ENCODE data around the gene STK4.

Gene STK4

DNA sequence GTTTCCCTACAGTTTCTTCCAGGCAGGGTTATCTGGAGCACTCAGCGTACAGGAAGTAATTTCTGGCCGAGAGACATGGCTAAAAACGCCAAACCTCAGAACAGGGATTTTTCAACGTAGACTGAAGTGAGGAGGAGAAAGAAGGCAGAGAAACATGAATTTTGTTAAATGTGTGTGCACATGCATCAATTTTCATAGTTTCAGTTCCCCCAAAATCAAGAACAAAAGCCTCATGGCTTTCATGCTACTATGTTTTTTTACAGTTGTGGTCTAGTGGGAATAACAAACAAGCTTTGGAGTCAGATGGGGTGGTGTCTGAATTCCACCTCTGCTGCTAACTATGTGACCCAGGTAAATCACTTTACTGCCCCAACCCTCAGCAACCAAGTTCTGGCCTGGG lies 11.0 kb upstream of the STK4 start:
- no peak for DNase-seq

DNA sequence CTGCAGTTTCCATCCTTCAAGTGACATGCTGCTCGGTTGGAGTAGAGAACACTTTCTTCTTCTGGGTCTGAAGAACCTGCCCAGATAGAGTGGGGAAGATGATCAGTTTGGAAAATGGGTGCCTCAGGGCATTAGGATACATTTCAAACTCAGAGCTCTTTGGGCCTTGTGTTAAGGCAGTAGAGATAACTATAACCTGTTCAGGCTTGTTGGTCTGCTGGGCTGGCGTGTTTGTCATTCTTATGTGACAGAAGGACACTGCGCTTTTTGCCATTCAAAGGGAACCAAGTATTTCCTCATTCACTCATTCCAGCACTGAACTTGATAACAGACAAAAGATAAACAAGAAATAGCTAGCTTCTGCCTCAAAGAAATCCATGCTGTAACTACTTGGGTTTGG lies 9.9 kb upstream of the STK4 start:
- DNase-seq: no peak

DNA sequence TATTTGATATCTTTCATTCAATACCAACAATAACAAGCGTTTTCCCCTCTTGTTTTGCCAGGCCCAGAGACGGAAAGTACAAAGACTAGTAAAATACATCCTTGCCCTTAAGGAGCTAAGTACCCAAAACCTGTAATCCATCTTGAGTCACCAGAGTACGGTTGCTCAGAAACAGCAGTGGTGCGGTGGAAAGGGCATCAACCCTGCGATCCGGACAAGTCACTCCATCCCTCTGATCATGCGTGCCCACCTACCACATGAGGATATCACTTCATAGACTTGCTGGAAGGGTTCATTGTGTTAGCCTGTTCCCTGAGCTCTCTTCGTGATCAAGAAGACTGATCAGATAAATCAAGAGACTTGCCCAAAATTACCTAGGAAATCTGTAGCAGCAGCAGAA lies 8.0 kb upstream of the STK4 start:
- DNase-seq: no peak

DNA sequence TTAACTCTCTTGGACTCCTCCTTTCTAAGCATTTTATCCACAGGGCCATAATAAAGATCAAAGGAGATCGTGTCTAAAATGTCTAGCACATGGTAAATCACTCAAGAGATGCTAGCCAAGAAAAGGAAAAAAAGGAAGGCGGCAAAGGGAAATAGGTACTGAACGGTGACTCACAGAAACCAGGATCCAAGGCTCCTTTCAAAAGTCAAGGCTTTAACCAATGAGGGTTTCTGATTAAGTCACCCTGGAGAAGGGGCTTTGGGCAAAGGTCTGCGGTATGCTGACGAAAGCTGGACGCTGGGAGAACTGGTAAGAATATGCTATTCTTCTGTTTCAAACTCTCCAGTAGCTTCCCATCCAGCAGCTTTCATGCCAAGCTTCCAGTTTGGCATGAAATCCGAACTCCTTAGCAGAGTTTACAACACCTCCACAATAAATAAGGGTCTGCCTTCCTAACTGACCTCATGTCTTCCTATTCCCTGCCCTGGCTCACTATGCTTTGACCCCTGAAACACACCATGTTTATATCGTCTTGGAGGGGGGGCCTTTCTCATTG lies 7.2 kb upstream of the STK4 start:
- DNase-seq: no peak

DNA sequence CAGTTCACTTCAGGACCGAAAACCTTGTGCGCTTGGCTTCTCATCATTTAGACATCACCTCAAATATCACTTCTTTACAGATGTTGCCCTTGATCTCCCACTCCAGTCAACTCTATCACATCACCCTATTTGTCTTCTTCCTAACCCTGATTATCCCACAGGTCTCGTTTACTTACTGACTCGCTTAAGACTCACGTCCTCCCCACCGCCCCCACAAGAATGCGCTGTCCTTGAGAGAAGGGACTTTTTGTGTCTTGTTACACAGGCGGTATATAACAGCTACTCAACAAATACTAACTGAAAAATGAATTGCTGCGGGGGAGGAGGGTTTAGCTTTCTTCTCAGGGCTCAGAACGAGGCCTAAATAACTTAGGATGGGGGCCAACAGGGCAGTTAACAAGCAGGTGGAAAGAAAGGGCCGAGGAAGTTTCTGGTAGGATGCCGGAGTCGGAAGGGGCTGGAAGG lies 6.6 kb upstream of the STK4 start:
- no peak for DNase-seq

DNA sequence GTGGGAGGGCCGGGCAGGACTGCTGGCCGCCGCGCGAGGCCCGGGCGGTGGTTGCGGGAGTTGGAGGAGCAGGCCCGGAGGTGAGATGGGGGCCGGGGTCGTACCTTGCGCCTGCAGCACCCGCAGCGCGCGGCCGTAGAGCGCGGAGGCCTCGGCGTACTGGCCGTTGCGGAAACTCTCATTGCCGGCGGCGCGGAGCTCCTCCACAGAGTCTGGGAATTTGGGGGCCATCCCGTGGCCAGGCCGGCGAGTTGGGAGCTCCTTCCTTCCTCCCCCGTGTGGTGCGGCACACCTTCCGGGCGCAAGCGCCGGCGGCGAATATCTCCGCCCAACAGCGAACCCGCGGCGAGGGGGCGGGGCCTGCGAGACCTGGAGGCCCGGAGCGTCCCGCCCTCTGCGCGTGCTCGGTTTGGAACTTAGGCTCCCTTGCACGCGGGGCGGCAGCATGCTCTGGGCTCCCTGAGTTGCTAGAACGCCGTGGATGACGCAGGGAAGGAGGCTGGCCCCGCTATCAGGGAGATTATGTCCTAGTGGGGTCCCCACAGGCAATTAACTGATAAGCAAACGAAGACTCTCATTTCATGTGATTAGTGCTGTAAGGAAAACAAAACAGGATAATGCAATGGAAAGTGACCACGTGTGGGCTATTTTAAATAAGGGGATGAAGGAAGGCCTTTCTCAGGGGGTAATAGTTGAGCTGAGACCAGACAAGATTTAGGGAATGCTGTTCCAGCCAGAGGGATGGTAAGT lies 6.0 kb upstream of the STK4 start, which contains the start of gene TOMM34:
TSS of gene TOMM34 (minus strand) at position 295 of the 750 bp plus-strand sequence. CDS start at position 231, 64 bp downstream.
- DNase-seq: peak; percentile 87

DNA sequence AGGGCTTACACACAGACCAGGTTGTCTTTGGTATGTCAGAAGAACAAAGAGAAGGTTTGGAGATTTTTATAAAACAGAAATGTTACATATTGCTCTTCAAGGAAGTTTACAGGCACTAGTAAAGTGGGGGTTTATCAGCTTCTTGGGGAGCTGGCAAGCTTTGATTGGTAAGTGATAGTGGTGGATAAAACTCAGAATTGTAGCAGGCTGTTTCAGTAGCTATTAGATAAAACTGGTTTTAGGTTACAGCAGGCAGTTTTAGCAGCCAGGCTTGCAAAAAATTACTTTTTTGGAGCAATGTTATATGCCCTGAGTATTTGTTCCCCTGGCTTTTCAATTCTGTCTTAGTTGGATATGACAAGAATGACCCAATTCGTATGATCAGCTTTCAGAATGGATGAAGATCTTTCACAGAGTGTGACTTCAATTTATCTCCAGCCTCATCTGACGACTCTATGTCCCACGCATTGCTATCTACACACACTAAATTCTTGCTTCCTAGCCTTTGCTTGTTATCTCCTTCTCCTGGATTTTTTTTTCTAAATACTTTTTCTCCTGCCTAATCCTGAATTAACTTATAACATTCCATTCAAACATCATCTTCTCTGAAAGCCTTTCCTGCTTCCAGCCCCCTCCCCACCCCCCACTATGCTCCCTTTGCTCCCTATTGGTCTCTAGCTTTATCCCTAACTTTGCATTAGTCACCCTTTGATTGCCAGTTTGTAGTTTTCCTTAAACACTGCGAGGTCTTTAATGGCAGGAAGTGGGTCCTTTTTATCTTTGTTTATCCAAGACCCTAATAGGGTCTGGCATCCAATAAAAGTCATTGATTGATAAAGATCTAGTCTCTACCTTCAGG lies 5.1 kb upstream of the STK4 start:
- DNase-seq: no peak

DNA sequence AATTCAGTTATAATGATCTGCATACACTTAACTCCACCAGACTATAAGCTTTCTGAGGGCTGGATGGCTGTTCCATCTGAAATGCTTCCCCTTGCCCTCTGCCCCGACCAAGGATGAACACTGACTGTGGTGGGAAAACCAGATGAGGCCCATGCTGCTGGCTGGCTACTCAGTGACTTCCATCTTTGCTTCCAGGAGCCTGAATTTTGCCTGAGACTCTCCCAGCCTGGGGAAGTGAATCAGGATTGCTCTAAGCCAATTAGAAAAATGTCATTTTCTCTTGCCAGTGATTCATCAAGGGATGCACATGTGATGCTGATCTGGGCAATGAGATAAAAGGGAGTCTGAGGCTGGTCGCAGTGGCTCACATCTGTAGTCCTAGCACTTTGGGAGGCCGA lies 4.4 kb upstream of the STK4 start:
- DNase-seq: no peak

DNA sequence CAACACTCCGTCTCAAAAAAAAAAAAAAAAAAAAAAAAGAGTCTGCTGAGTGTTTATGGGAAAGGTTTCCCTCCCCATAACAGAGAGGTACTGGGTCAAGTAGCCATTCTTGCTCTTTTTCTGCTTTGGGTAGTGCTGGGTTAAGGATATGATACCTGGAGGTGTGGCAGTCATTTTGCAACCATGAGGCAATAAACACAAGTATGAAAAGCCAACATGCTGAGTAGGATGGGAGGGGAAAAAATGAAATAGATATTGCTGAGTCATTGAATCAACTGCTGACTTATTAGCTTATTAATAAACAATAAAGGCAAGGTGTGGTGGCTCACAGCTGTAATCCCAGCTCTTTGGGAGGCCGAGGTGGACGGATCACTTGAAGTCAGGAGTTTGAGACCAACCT lies 3.8 kb upstream of the STK4 start:
- DNase-seq: no peak

DNA sequence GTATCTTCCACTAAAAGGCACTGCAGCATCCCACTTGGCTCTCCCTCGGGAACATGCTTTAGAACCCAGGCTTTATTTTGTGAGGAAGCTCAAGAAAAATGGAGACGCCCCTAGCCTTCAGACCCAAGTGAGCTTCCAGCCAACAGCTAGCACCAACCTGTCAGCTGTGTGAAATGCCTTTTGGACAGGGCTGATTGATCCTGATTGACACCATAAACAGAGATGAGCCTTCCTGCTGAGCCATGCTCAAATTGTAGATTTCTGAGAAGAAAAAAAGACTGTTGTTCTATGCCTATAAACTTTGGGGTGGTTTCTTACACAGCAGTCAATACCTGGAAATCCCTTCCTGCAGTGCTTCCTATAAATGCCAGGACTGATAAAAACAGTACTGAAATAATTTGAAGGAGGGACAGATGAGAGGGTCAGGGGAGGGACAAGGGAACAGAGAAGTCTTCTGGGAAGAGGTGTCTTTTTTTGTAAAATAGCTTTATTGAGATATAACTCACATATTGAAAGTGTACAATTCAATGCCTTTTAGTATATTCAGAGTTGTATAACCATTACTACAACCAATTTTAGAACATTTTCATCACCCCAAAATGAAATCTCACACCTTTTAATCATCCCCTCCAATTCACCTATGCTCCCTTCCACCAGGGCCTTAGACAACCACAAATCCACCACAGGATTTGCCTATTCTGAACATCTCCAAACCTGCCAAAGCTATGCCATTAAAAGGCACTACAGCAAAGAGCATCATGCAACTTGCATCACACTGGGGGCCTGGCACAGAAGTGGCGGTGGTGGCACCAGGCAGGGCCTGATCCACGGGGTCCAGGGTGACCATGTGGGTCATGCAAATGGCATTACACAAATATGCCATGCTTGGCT lies 2.7 kb upstream of the STK4 start:
- DNase-seq: no peak

DNA sequence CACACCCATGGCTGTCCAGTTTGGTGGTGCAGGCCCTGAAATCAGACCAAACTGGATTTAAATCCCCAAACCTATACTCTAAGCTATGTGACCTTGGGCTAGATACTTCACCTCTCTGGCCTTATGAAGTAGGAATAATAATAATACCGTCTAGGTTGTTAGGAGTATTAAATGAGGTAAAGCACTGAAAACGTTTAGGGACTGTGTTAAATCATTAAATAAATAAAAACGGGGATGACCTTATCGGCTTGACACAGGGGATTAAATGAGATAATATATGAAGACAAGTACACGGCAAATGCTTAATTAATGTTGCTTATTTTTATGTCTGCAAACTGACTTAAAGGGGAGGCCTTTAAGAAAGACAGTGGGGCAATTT lies 672 bp upstream of the STK4 start:
- no peak for DNase-seq

DNA sequence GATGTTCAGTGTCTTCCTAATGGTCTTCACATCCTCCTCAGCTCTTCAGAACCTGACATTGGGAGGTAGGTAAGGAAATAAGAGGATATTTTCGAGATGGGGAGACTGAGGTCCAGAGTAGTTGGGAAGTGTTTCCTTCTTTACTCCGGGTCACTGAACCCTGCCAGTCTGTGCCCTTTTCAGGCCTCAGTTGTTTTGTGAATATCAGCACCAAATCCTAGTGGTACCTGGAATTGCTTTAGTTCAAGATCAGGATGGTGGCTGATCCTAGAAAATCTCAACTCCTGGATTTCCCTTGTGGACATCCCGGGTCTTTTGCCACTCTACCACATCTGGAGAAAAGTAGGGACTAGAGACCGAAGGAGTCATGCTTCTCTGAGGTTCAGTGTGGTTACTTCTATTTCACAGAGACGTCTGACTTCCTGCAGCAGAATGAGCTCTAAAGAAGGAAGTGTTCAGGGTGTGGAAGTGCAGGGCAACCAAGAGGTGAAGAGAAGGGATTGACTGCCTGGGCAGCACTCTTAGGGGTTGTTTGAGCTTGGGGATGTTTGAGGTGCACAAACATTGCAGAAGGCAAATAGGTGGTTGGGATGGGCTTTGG lies 995 bp downstream of the STK4 start:
- no peak for DNase-seq

DNA sequence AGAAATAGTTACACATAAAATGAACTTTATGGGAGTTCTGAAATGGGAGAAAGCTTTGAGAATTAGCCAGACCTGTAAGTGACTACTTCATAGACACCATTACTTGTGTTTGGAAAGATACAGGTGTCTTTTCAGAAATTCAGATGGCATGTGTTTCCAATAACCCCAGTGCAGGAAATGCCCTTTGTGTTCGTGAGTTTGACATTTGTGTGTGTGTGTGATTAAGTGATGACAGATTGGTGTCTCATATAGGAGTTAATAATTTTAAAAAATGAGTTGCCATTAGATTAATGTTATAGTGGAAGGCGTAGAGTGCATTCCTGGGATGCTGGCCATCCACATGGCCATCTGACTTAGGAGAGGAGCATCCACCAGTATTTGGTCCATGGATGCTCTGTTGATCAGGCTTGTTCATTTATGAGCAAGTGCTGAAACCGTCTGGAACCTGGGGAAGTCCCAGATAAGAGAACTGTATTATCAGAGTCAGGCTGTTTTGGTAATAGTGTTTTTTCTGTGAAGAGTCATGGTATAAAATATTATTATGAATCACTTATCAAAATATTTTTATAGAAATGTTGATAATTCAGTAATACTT lies 3.1 kb downstream of the STK4 start:
- DNase-seq: no peak

DNA sequence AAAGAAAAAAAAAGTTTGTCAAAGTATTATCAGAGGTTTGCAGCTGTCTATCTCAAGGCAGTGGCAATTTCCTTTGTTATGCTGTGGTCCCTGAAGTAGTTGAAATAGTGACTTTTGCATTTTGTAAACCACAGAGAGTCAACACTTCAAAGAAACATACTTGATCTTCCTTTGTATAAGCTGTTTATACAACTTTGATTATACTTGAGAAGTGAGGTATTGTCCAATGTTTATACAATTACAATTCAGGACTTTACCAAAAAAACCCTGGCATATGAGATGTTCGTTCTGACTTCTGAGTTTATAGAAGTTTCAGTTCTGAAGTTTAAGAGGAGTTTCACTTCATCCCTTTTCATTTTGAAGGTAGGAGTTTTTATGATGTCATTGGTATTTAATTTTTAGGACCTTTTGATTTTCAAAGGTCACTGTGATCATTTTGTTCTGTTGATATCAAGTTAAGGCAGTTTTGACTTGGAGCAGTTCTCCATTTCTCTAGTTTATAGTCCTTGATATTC lies 4.0 kb downstream of the STK4 start:
- no peak for DNase-seq

DNA sequence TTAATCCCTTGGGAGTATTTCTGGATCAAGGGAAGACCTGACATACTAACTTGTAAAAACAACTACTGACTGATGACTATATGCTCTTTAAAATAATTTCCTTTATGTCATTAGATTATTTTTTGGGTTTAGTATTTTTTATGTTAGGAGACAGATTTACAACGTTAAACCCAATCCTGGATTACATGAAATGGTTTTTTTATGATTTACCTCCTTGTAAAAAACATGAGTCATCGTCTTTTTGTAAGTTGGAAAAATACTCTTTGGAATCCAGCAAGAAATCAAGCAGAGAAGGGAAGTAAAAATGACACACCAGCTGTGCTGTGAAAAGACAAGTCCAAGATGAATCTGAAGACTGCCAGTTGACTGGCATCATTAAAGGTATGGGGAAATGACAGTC lies 6.7 kb downstream of the STK4 start:
- DNase-seq: no peak

DNA sequence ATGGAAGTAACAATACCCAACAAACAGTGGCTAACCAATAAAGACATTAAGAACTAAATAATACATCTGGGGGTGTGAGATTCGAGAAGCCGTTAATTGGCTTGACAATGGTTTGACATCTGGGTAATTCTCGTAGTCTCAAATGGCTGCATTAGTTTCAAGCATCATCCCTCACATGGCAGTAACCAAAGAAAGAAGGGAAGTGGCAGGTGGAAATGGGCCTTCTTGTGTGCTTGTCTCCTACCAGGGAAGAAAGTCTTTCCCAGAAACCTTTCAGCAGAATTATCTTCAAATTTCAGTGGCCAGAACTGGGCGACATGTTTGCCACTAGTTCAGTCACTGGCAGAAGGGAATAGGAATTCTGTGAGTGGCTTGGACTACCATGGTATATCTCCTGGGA lies 10.4 kb downstream of the STK4 start:
- no peak for DNase-seq

DNA sequence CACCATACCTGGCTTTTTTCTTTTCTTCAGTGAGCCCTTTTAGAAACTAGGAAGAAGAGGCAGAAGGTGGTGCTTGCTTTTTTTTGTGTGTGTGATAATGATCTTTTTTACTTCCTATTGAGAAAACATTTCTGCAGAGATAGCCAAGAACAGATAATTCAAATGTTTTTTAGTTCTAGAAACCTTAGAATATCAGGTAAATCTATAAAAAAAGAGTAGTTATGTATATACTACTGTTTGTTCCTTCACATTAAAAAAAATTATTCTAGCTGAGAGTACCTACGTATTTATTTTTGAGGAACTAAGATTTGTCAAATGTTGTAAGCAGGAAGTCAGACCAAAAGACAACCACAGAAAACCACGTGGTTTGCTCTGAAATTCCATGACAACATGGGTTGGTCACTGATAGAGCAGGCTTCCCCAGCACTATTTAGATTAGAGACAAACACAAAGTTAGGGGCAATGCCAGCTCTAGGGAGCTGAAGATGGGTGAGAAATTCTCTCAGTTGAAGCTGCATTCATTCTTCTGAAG lies 12.8 kb downstream of the STK4 start:
- DNase-seq: no peak

DNA sequence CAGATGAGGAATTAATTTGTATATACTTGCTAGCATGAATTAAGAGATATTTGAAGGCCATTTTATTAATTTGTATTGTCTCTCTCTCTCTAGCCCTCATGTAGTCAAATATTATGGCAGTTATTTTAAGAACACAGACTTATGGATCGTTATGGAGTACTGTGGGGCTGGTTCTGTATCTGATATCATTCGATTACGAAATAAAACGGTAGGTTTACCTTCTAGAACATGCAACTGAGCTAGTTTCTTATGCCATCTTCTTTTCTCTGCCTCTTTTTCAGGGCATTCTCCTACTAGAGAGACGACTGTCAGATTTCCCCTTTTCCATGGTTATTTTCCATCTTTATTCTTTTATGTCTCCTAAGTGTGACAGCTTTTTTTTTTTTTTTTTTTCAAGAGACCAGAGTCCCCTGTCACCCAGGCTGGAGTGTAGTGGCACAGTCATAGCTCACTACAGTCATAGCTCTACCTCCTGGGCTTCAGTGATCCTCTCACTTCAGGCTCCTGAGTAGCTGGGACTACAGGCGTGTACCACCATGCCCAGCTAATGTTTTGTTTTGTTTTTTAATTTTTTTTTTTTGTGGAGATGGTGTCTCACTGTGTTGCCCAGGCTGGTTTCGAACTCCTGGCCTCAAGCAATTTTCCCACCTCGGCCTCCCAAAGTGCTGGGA lies 15.6 kb downstream of the STK4 start:
- DNase-seq: no peak

DNA sequence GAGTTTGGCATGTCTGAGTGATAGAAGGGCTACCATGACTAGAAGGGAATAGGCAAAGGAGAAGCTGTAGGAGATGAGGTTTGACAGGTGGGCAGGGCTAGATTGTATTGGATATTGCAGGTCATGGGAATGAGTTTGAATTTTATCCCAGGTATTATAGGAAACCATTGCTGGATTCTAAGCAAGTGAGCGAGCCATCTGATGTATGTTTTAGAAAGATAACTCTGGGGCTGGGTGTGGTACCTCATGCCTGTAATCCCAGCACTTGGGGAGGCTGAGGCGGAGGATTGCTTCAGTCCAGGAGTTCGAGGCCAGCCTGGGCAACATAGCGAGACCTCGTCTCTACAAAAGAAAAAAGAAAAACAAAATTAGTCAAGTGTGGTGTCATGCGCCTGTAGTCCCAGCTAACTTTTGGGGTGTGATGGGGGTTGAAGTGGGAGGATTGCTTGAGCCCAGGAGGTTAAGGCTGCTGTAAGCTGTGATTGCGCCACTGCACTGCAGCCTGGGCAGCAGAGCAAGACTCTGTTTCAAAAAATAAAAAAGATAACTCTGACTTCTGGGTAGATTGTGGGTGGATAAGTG lies 16.9 kb downstream of the STK4 start:
- no peak for DNase-seq

DNA sequence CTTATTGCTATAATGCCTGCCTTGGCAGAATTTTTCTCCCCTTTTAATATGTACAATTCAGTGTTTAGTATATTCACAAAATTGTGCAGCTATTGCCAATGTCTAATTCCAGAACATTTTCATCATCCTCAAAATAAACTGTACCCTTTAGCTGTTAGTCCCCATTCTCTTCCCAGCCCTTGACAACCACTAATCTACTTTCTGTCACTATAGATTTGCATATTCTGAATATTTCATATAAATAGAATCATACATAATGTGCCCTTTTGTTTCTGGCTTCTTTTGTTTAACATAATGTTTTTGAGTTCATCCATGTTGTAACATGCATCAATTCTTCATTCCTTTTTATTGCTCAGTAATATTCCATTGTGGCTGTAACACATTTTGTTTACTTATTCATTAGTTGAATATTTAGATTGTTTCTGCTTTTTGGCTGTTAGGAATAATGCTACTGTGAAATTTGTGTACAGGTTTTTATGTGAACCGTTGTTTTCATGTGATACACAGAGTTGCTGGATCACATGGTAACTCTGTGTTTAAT lies 22.4 kb downstream of the STK4 start:
- DNase-seq: no peak

Data from NCI-H1417 treated with DMSO at 0.1 percent for 48 hours (cell line).